Metanephros (tissue), 1 donor: Measurements from ENCODE around the gene CFAP99. TPM values are rescaled to one million over a fixed set of nuclear protein-coding genes. Genes with fewer than 3 reads are reported as not detected.

Experiments used
- total RNA-seq: library from RNA; depleted of rRNA; stranded (reverse); fragments of >200 nt; gene quantifications from one replicate; pipeline ENCODE4 v1.2.3, GENCODE V29; 2014

The CFAP99 gene
- total RNA-seq, result 0.41 TPM

DNA sequence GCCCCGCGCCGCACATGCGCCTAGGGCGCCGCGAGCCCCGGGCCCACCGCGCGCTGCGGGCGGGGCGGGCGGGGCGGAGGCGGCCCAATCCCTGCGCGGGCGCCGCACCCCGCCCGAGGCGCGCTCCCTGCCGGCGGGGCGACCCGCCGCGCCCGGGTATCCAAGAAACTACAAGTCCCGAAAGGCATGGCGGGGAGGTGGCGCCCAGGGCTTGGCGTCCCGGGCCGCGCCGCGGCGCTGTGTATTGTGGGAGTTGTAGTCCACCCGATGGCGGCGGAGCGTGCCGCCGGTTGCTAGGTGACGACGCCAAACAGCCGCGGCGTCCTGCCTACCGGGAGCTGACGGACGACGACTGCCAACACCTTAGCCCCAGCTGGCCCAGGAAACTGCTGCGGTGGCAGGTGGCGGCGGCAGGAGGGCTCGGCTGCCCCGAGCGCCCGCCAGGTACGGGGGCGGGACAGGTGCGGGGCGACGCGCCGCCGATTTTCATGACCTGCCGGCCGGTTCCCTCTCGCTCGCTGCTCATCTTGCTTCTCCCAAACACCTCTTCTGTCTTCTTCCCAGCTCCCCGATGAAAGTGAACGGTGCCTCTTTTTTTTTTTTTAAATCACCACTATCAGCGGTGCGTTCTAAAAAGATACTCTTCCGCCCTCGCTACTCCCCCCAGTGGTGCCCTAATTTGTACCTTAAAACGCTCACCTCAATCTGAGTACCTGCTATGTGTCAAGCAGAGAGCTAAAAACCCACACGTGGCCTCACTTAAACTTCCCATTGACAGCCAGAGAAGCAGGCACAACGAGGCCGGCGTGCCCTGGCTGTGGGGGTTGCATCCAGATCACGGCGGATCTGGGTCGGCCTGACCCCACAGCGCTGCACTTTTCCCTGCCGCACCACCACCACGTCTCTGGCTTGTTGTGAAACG lies at the start of gene CFAP99:
Gene CFAP99 (plus strand): TSS at position 306 of the 922 bp plus-strand sequence.

DNA sequence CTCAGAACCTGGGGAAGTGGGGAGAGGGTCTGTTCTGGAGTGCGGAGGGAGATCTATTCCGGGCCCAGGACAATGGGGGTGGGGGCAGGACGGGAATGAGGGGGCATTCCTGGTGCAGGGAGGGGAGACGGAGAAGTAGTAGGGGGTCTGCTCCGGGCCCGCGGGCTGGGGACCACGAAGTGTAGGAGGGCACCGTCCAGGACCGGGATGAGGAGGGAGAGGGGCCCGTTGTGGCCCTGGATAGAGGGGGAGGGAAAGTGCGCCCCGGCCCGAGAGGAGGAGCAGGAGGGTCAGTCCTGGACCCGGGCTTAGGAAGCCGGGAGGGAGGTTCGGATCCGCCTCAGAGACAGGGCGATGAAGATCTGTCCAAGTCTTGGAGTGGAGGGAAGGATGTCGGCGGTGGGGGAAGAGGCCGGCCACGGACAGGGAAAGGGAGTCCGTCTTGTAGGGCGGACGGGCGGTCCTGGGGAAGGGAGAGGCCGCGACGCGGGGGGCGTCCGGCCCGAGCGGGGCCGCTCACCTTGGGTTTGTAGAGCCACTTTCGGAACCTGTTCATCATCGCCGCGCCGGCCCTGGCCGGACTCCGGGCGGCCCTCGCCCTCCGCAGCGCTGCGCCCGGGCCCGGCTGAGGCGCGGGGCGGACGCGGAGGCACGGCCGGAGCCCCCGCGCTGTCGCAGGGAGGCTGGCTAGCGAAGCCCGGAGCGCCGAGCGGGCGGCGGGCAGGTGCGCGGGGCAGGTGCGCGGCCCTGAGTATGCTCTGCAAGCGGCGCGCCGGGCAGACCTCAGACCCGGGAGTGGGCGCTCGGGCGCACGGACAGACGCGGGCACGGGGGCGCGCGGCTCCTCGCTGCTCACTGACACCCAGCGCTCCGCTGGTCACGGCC lies 748 bp upstream of the CFAP99 start, which contains the start of gene ZFYVE28:
Gene ZFYVE28 (minus strand): TSS at position 881 of the 885 bp plus-strand sequence. CDS start 322 bp downstream, at position 559.

DNA sequence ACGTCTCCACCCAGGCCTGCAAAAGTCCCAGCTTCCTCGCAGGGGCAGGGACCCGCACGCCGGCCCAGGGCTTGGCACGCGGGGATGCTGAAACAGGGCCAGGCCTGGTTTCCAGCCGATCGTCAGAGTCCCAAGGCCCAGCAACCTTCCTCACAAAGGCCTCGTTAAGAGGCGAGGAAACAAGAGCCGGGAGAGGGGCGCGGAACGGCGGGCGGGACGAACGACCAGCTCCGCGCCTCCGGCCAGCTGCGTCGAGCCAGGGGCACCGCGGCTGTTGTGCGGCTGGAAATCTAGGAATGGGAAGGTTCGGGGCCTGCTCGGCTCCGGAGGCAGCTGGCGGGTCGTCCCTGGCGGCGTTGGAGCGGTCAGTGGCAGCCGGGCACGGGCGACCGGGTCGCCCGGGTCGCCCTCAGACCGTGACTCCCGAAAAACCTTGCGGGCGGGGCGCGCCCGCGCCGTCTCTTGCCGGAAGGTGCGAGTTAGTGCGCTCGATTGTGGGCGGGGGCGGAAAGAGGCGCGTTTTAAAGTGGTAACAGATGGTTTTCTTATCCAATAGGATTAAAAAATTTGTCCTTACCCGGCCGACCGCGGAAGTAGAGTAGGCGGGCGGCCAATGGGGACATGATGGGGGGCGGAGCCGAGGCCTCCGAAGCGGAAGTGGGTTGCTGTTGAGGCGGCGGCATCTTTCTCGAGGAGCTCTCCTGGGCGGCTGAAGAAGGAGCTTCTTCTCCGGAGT lies 49.9 kb downstream of the CFAP99 start, which contains the start of gene RNF4:
Gene RNF4 (plus strand): TSS at position 651 of the 736 bp plus-strand sequence. CDS start 21,388 bp downstream, outside the sequence.

Other genes starting within 250 kb of the CFAP99 start
- gene HAUS3, start 176.8 kb upstream of the CFAP99 start, total RNA-seq, result 17.2 TPM
- 6.1 TPM for gene POLN, start 176.8 kb upstream of the CFAP99 start, total RNA-seq
- gene MXD4, start 156.8 kb upstream of the CFAP99 start, total RNA-seq, result 49.5 TPM
- 6.4 TPM for gene ZFYVE28, start 310 bp upstream of the CFAP99 start, total RNA-seq
- gene RNF4, start 50.2 kb downstream of the CFAP99 start, total RNA-seq, result 51.8 TPM
- gene FAM193A, start 117.7 kb downstream of the CFAP99 start, total RNA-seq, result 24.3 TPM